Calu3 (cell line): ENCODE measurements around the gene BCR. TPM values are rescaled to one million over a fixed set of nuclear protein-coding genes. Genes with fewer than 3 reads are reported as not detected.

ENCODE experiments used
- BruUV-seq: library from RNA; stranded (reverse); fragments of 400-500 nt; replicated peaks from 2 replicates; lab custom pipeline; 2021; lab: Mats Ljungman, UMichigan
- CTCF ChIA-PET: fragments of 300-600 bp; sonication (Branson Sonifier 250); formaldehyde crosslinking; loops from one replicate; lab custom pipeline; 2022; ENCODE audit warnings: antibody characterized with exemption; lab: Charles Lee
- DNase-seq: peaks from one replicate; pipeline ENCODE4 v3.0.0; 2022
- H3K27ac Mint-ChIP-seq: one replicate; pipeline ENCODE4 v1.8.0; 2022; ENCODE audit warnings: mixed read lengths; ENCODE audit not compliant: unreplicated experiment
- H3K27me3 Mint-ChIP-seq: one replicate; pipeline ENCODE4 v1.8.0; 2022; ENCODE audit warnings: mixed read lengths; ENCODE audit not compliant: unreplicated experiment
- H3K36me3 Mint-ChIP-seq: one replicate; pipeline ENCODE4 v1.8.0; 2022; ENCODE audit warnings: mild to moderate bottlenecking, moderate library complexity, mixed read lengths; ENCODE audit not compliant: insufficient read depth, unreplicated experiment
- H3K4me1 Mint-ChIP-seq: one replicate; pipeline ENCODE4 v1.8.0; 2022; ENCODE audit warnings: mild to moderate bottlenecking, low read depth, mixed read lengths; ENCODE audit not compliant: unreplicated experiment
- H3K4me3 Mint-ChIP-seq: one replicate; pipeline ENCODE4 v1.8.0; 2022; ENCODE audit warnings: mild to moderate bottlenecking, low read depth, moderate library complexity, mixed read lengths; ENCODE audit not compliant: unreplicated experiment
- H3K9me3 Mint-ChIP-seq: one replicate; pipeline ENCODE4 v1.8.0; 2022; ENCODE audit warnings: low read depth, mixed read lengths; ENCODE audit not compliant: unreplicated experiment
- intact Hi-C: fragments of 100-400 bp; cut with micrococcal nuclease; formaldehyde crosslinking; loops from one replicate; pipeline ENCODE4 v1.10.0; 2022; ENCODE audit not compliant: unreplicated experiment
- total RNA-seq: library from RNA; stranded (reverse); gene quantifications from 2 replicates; pipeline ENCODE4 v1.2.3, GENCODE V29; 2022
- TF ChIP-seq, protein P1 (sequence below): fragments of 200-600 bp; IDR thresholded peaks from one replicate; pipeline ENCODE4 v1.8.0; 2022; ENCODE audit warnings: antibody characterized with exemption; ENCODE audit not compliant: unreplicated experiment

The BCR gene
- total RNA-seq, 1 experiment from 2014 or later: 83.6 TPM

DNA sequence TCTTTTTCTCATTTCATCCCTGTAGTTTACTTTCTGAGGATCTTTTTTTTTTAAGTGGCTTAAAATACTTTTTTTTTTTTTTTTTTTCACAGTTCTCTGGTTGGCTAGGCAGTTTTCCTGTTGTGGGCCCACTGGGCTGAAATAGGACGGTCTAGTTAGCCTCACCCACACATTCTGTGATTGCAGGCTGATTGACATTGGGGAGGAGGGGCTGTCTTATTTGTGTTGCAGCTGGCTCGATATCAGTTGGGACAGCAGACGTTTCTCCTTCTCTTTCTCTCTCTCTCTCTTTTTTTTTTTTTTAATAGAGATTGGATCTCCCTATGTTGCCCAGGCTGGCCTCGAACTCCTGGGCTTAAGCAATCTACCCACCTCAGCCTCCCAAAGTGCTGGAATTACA, 6.9 kb downstream of the BCR start:
- BruUV-seq: no TSS peak
- TF ChIP-seq, protein P1, sequence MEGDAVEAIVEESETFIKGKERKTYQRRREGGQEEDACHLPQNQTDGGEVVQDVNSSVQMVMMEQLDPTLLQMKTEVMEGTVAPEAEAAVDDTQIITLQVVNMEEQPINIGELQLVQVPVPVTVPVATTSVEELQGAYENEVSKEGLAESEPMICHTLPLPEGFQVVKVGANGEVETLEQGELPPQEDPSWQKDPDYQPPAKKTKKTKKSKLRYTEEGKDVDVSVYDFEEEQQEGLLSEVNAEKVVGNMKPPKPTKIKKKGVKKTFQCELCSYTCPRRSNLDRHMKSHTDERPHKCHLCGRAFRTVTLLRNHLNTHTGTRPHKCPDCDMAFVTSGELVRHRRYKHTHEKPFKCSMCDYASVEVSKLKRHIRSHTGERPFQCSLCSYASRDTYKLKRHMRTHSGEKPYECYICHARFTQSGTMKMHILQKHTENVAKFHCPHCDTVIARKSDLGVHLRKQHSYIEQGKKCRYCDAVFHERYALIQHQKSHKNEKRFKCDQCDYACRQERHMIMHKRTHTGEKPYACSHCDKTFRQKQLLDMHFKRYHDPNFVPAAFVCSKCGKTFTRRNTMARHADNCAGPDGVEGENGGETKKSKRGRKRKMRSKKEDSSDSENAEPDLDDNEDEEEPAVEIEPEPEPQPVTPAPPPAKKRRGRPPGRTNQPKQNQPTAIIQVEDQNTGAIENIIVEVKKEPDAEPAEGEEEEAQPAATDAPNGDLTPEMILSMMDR: no peak

DNA sequence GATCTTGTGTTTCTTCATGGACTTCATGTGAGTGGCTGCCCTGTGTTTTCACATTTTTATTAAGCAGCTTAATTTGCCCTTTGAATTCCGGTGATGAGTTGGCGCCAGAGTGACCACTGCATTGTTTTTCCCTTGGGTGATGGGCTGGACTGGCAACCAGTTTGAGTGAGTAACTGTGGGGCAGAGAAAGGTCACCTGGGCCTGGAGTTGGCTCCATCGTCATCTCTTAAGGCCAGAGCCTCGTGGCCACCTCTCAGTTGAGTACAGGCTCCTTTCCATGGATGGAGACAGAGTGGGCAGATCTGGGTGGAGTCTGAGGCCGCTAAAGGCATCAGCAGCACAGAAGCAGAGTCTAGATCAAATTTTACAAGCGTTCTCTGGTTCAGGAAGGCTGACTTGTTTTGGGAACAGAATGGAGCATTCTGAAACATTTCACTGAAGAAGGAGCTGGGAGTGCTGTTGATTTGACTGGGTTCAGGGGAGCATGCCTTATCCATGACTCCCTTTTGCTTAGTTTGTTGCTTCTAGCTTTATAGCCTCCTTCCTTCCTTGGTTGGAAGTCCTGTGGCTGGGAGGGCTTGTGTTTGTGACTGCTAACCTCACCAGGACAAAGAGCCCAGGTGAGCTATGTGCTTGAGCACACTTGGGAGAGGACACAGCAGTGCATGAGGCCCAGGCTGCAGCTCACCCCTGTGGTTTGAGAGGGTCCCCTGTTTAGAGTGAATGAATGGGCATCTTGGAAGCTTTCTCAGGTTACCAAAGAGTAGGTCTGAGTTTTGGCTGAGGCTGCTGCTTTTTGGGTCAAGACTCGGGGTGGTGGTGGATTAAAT, 7.8 kb downstream of the BCR start:
- Mint-ChIP-seq H3K9me3 (no peaks in the 10 kb centered on the region), H3K36me3 (peaks cover 52% of the 10 kb centered on the region), H3K4me3 (peak overlapping the region; percentile 12), H3K27me3 (no peaks in the 10 kb centered on the region), H3K27ac (no peak overlapping the region), H3K4me1 (peaks cover 55% of the 10 kb centered on the region)
- TF ChIP-seq, protein P1: no peak
- DNase-seq: peak; percentile 21
- intact Hi-C loops: loop anchor here (10.0 kb wide), 1 partner anchor 57 kb away; no protein-coding TSS in a partner anchor
- BruUV-seq: no TSS peak
- CTCF ChIA-PET: no interaction called here

More for the DNA sequence above, 6.9 kb downstream of the BCR start:
- CTCF ChIA-PET: no interaction called here
- intact Hi-C loops: loop anchor here (10.0 kb wide), 1 partner anchor 58 kb away; no protein-coding TSS in a partner anchor
- Mint-ChIP-seq H3K27me3 (no peaks in the 10 kb centered on the region), H3K36me3 (peaks cover 52% of the 10 kb centered on the region), H3K9me3 (no peaks in the 10 kb centered on the region), H3K4me3 (no peak overlapping the region), H3K4me1 (peaks cover 55% of the 10 kb centered on the region), H3K27ac (no peak overlapping the region)
- DNase-seq: no peak

DNA sequence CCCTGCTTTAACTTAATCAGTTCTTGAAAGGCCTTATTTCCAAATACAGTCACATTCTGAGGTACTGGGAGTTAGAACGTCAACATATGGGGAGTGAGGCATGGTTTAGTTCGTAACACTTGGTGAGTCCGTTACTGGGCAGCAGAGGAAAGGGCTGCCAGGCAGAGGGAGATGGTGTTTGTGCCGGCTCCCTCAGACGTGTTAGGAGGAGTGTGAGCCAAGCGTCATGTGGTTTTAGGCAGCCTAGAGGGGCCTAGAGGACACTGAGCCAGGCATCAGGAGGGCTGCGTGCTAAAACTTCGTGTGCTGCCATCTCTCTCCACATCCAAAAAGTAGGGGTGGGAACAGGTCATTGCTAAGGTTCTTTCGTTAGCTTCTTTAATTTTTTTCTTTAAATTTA, 10.2 kb downstream of the BCR start:
- DNase-seq: no peak
- Mint-ChIP-seq H3K9me3 (no peaks in the 10 kb centered on the region), H3K36me3 (peaks cover 31% of the 10 kb centered on the region), H3K27me3 (no peaks in the 10 kb centered on the region), H3K4me3 (no peak overlapping the region), H3K4me1 (peaks cover 44% of the 10 kb centered on the region), H3K27ac (no peak overlapping the region)
- TF ChIP-seq, protein P1: no peak
- intact Hi-C loops: no loop called here
- BruUV-seq: no TSS peak
- CTCF ChIA-PET: no interaction called here

DNA sequence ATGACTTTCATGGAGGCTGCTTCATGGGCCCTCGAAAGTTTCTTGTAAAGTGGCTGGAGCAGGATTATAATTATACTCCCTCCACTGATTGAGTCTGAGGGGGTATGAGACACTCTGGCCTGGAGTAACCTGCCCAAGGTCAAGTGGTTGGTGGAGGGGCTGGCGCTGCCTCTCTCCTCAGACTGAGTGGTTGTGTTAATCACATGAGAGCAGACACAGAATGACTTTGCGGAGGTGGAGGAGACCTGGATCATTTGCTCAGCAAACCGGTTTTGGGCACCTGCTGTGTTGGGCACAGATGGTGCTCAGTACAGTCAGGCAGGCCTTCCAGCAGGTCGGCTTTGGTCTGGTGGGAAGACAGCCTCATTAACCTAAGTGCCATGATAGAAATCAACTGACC, 11.8 kb downstream of the BCR start:
- CTCF ChIA-PET: interaction anchor here (0.6 kb wide), 2 partner anchors 15 to 1110 kb away, joined by 3 to 4 read pairs; no protein-coding TSS in a partner anchor
- TF ChIP-seq, protein P1: no peak
- peak; percentile 39 for DNase-seq
- intact Hi-C loops: no loop called here
- Mint-ChIP-seq H3K4me3 (no peak overlapping the region), H3K36me3 (peaks cover 25% of the 10 kb centered on the region), H3K9me3 (no peaks in the 10 kb centered on the region), H3K27ac (no peak overlapping the region), H3K27me3 (no peaks in the 10 kb centered on the region), H3K4me1 (peaks cover 44% of the 10 kb centered on the region)
- no TSS peak for BruUV-seq
